OCI-LY1 (cell line): ENCODE results near the gene ARHGEF10L.

ENCODE experiments used
- H2AFZ ChIP-seq: fragments of 200-600 bp; sonication (generic), shearing (Covaris generic); 2 replicates; pipeline ENCODE4 v1.6.0; 2014; ENCODE audit warnings: antibody characterized with exemption, mild to moderate bottlenecking, low read length
- H3F3A ChIP-seq: fragments of 200-600 bp; sonication (generic), shearing (Covaris generic); 2 replicates; pipeline ENCODE4 v1.6.0; 2014; ENCODE audit warnings: mild to moderate bottlenecking, antibody characterized with exemption, low read length, moderate library complexity; ENCODE audit not compliant: insufficient read depth
- H3K27ac ChIP-seq: fragments of 200-600 bp; sonication (generic); 2 replicates; pipeline ENCODE4 v1.5.1; 2014; ENCODE audit warnings: low read length, mixed run types, mild to moderate bottlenecking, low read depth; ENCODE audit not compliant: poor library complexity, severe bottlenecking
- H3K27me3 ChIP-seq: fragments of 200-600 bp; sonication (generic); 2 replicates; pipeline ENCODE4 v1.6.0; 2014; ENCODE audit warnings: antibody characterized with exemption, mild to moderate bottlenecking, low read length, moderate library complexity; ENCODE audit not compliant: insufficient read depth
- H3K36me3 ChIP-seq: fragments of 200-600 bp; sonication (generic); 2 replicates; pipeline ENCODE4 v1.6.1; 2014; ENCODE audit warnings: mild to moderate bottlenecking, antibody characterized with exemption, low read length, moderate library complexity, mixed read lengths; ENCODE audit not compliant: insufficient read depth
- H3K4me1 ChIP-seq: fragments of 200-600 bp; sonication (generic); 2 replicates; pipeline ENCODE4 v1.5.1; 2014; ENCODE audit warnings: mild to moderate bottlenecking, low read length, moderate library complexity; ENCODE audit not compliant: insufficient read depth, severe bottlenecking
- H3K4me2 ChIP-seq: fragments of 200-600 bp; sonication (generic), shearing (Covaris generic); 2 replicates; pipeline ENCODE4 v1.6.1; 2014; ENCODE audit warnings: low read length
- H3K4me3 ChIP-seq: fragments of 200-600 bp; sonication (generic); 2 replicates; pipeline ENCODE4 v1.5.1; 2014; ENCODE audit warnings: low read length, low read depth, mild to moderate bottlenecking, mixed read lengths; ENCODE audit not compliant: poor library complexity, severe bottlenecking
- H3K79me2 ChIP-seq: fragments of 200-600 bp; shearing (Covaris generic); 2 replicates; pipeline ENCODE4 v1.6.1; 2016; ENCODE audit warnings: mixed run types, low read length, mixed read lengths; ENCODE audit not compliant: insufficient read depth
- H3K9ac ChIP-seq: fragments of 200-600 bp; sonication (generic), shearing (Covaris generic); 2 replicates; pipeline ENCODE4 v1.6.1; 2014; ENCODE audit warnings: mild to moderate bottlenecking, low read length, mixed read lengths
- H3K9me2 ChIP-seq: fragments of 200-600 bp; sonication (generic), shearing (Covaris generic); 2 replicates; pipeline ENCODE4 v1.6.1; 2014; ENCODE audit warnings: low read depth, mild to moderate bottlenecking, low read length, mixed read lengths
- H3K9me3 ChIP-seq: fragments of 200-600 bp; shearing (Covaris generic); 2 replicates; pipeline ENCODE4 v1.6.1; 2014; ENCODE audit warnings: low read length, mixed read lengths
- H4K20me1 ChIP-seq: fragments of 200-600 bp; sonication (generic), shearing (Covaris generic); 2 replicates; pipeline ENCODE4 v1.6.0; 2016; ENCODE audit warnings: mild to moderate bottlenecking, low read length; ENCODE audit not compliant: insufficient read depth
- EZH2 ChIP-seq: fragments of 200-600 bp; sonication (generic), shearing (Covaris generic); IDR thresholded peaks from 2 replicates; pipeline ENCODE4 v1.8.0; 2017; ENCODE audit warnings: borderline replicate concordance, mixed run types, mild to moderate bottlenecking, antibody characterized with exemption, low read length, moderate library complexity, mixed read lengths
- TF ChIP-seq, protein P1 (sequence below): fragments of 200-600 bp; sonication (generic), shearing (Covaris generic); IDR thresholded peaks from 2 replicates; pipeline ENCODE4 v1.5.1; 2017; ENCODE audit warnings: mild to moderate bottlenecking, antibody characterized with exemption, low read length, moderate library complexity, mixed read lengths

Gene ARHGEF10L

GRCh38 chr1:17531343-17531681, 8.2 kb upstream of the ARHGEF10L start:
- no peaks in the 10 kb centered on the region for H3K9me3 ChIP-seq
- no peaks in the 10 kb centered on the region for H3K79me2 ChIP-seq
- H3K4me3 ChIP-seq = no peak overlapping the region
- no peaks in the 10 kb centered on the region for H3F3A ChIP-seq
- peaks cover 4% of the 10 kb centered on the region for H3K4me1 ChIP-seq
- no peaks in the 10 kb centered on the region for H3K36me3 ChIP-seq
- no peaks in the 10 kb centered on the region for H4K20me1 ChIP-seq
- no peak overlapping the region for H3K9ac ChIP-seq
- no peak overlapping the region for H2AFZ ChIP-seq
- TF ChIP-seq, protein P1, sequence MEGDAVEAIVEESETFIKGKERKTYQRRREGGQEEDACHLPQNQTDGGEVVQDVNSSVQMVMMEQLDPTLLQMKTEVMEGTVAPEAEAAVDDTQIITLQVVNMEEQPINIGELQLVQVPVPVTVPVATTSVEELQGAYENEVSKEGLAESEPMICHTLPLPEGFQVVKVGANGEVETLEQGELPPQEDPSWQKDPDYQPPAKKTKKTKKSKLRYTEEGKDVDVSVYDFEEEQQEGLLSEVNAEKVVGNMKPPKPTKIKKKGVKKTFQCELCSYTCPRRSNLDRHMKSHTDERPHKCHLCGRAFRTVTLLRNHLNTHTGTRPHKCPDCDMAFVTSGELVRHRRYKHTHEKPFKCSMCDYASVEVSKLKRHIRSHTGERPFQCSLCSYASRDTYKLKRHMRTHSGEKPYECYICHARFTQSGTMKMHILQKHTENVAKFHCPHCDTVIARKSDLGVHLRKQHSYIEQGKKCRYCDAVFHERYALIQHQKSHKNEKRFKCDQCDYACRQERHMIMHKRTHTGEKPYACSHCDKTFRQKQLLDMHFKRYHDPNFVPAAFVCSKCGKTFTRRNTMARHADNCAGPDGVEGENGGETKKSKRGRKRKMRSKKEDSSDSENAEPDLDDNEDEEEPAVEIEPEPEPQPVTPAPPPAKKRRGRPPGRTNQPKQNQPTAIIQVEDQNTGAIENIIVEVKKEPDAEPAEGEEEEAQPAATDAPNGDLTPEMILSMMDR = no peak
- TF ChIP-seq EZH2 = no peak
- no peak overlapping the region for H3K27ac ChIP-seq
- no peaks in the 10 kb centered on the region for H3K27me3 ChIP-seq
- no peaks in the 10 kb centered on the region for H3K9me2 ChIP-seq
- H3K4me2 ChIP-seq = no peak overlapping the region

DNA sequence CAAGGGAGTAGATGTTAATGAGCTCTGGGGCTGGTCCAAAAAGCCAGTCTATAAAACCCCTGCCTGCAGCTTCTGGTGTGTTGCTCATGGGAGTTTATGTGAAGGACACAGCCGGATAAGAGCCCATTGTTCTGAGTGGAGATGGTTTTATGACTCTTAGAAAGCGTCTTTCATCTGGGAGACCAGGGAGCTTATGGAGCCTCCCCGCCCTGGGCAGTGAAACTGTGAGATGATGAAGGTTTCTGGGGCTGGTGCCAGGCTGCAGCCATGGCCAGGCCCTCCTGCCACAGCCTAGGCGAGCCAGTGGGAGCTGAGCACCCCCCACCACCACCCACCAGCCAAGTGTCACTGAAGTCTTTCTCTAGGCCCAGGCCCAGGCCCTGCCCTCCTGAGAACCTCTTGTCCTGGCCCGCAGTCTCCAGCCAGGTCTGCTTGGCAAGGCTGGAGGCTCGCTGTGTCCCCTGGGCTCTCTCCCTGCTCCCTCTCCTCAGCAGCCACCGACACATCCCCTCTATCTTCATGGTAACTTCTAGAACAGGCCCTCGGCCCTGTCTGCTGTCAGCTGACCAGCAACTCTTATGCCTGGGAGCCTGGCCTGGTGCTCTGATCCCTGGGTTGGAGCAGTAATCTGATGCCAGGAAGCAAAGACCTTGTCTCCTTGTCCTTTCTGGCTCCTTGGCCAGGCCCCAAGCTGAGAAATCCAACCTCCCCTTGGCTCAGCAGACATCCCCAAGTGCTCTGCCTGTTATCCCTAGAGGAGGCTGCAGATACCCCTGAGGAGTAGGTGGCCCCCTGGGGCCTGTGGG, 7.6 kb upstream of the ARHGEF10L start:
- Histone ChIP-seq H3K4me1 (peaks cover 8% of the 10 kb centered on the region), H4K20me1 (no peaks in the 10 kb centered on the region), H3K4me3 (no peak overlapping the region), H3K4me2 (no peak overlapping the region), H3K27me3 (no peaks in the 10 kb centered on the region), H3K79me2 (no peaks in the 10 kb centered on the region), H3F3A (no peaks in the 10 kb centered on the region), H3K9me2 (no peaks in the 10 kb centered on the region), H3K9ac (no peak overlapping the region), H3K36me3 (no peaks in the 10 kb centered on the region), H2AFZ (no peak overlapping the region), H3K27ac (no peak overlapping the region), H3K9me3 (no peaks in the 10 kb centered on the region)
- TF ChIP-seq, protein P1 = no peak
- TF ChIP-seq EZH2 = no peak

DNA sequence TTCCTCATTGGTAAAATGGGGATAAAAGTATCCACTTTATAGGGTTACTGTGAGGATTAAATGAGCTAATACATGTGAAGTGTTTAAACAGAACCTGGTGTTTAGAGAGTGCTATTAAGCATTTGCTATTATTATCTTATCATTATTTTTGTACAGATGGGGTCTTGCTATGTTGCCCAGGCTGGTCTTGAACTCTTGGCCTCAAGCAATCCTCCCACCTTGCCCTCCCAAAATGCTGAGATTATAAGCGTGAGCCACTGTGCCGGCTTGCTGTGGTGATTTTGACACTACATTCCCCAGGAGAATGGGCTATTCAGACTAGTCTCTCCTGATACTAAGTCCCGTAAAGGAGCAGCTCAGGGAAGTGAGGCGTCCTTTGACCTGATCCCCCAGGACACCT, 6.3 kb upstream of the ARHGEF10L start:
- TF ChIP-seq, protein P1 = no peak
- TF ChIP-seq EZH2 = no peak
- H3K4me1 ChIP-seq = peaks cover 8% of the 10 kb centered on the region

More for the DNA sequence above, 6.3 kb upstream of the ARHGEF10L start:
- H4K20me1 ChIP-seq = no peaks in the 10 kb centered on the region
- H3F3A ChIP-seq = no peaks in the 10 kb centered on the region
- no peak overlapping the region for H3K27ac ChIP-seq
- no peak overlapping the region for H3K4me3 ChIP-seq
- H3K79me2 ChIP-seq = no peaks in the 10 kb centered on the region
- peaks cover 3% of the 10 kb centered on the region; the same call in 1 of the 2 replicates for H3K27me3 ChIP-seq
- no peak overlapping the region for H3K4me2 ChIP-seq
- no peaks in the 10 kb centered on the region for H3K9me3 ChIP-seq
- no peaks in the 10 kb centered on the region for H3K9me2 ChIP-seq
- H2AFZ ChIP-seq = no peak overlapping the region
- H3K9ac ChIP-seq = no peak overlapping the region
- H3K36me3 ChIP-seq = no peaks in the 10 kb centered on the region
